ENCODE data around the gene CCL7.
A peak's percentile ranks its signal among the peaks of the same experiment; 100 is the strongest.

Gene CCL7

GRCh38 chr17:34246446-34246845, 23.6 kb upstream of the CCL7 start:
- FAIRE-seq = no peak
- DNase-seq (ENCODE audit: low spot score) = no peak

- DNase-seq (ENCODE audit: low spot score) (no peak), FAIRE-seq (no peak)
Observed at GRCh38 chr17:34246881-34247280, 23.1 kb upstream of the CCL7 start.

- FAIRE-seq = no peak
- no peak for DNase-seq (ENCODE audit: low spot score)
Observed at GRCh38 chr17:34248511-34249024, 21.5 kb upstream of the CCL7 start.

- no peak for FAIRE-seq
- no peak for DNase-seq (ENCODE audit: low spot score)
Observed at GRCh38 chr17:34249061-34249460, 21.0 kb upstream of the CCL7 start.

- DNase-seq (ENCODE audit: low spot score) = no peak
- FAIRE-seq = no peak
Observed at GRCh38 chr17:34249478-34249877, 20.5 kb upstream of the CCL7 start.

- DNase-seq (ENCODE audit: low spot score) = no peak
- FAIRE-seq = no peak
Observed at GRCh38 chr17:34251186-34251585, 18.8 kb upstream of the CCL7 start.

GRCh38 chr17:34252095-34252443, 18.0 kb upstream of the CCL7 start:
- no peak for DNase-seq (ENCODE audit: low spot score)
- no peak for FAIRE-seq

- peak; percentile 69 for DNase-seq (ENCODE audit: low spot score)
- FAIRE-seq = no peak
Observed at GRCh38 chr17:34252444-34253138, 17.4 kb upstream of the CCL7 start.

- DNase-seq (ENCODE audit: low spot score) = no peak
- FAIRE-seq = no peak
Observed at GRCh38 chr17:34253139-34253525, 16.9 kb upstream of the CCL7 start.

- FAIRE-seq (no peak), DNase-seq (ENCODE audit: low spot score) (no peak)
Observed at GRCh38 chr17:34254146-34254545, 15.9 kb upstream of the CCL7 start.

GRCh38 chr17:34254651-34255380, 15.2 kb upstream of the CCL7 start, which contains the start of gene CCL2:
CCL2 (plus strand) TSS chr17:34255285; CDS start chr17:34255350, 65 bp downstream.
- no peak for DNase-seq (ENCODE audit: low spot score)
- no peak for FAIRE-seq

GRCh38 chr17:34255381-34255732, 14.7 kb upstream of the CCL7 start:
- FAIRE-seq = no peak
- no peak for DNase-seq (ENCODE audit: low spot score)

- no peak for FAIRE-seq
Observed at GRCh38 chr17:34255841-34256240, 14.2 kb upstream of the CCL7 start.

GRCh38 chr17:34257299-34257985, 12.6 kb upstream of the CCL7 start:
- FAIRE-seq (no peak), DNase-seq (ENCODE audit: low spot score) (no peak)

More at GRCh38 chr17:34255841-34256240, 14.2 kb upstream of the CCL7 start:
- DNase-seq (ENCODE audit: low spot score) = no peak

- DNase-seq (ENCODE audit: low spot score) (no peak), FAIRE-seq (no peak)
Observed at GRCh38 chr17:34257986-34258326, 12.1 kb upstream of the CCL7 start.

GRCh38 chr17:34259146-34259545, 10.9 kb upstream of the CCL7 start:
- FAIRE-seq = no peak
- no peak for DNase-seq (ENCODE audit: low spot score)

GRCh38 chr17:34260861-34261260, 9.2 kb upstream of the CCL7 start:
- no peak for FAIRE-seq
- DNase-seq (ENCODE audit: low spot score) = no peak

- DNase-seq (ENCODE audit: low spot score) (no peak), FAIRE-seq (no peak)
Observed at GRCh38 chr17:34261568-34262337, 8.3 kb upstream of the CCL7 start.

- DNase-seq (ENCODE audit: low spot score) (no peak), FAIRE-seq (no peak)
Observed at GRCh38 chr17:34265711-34266110, 4.3 kb upstream of the CCL7 start.

- FAIRE-seq (no peak), DNase-seq (ENCODE audit: low spot score) (peak; percentile 28)
Observed at GRCh38 chr17:34275881-34276280, 5.9 kb downstream of the CCL7 start.

- DNase-seq (ENCODE audit: low spot score) (no peak), FAIRE-seq (no peak)
Observed at GRCh38 chr17:34276826-34277225, 6.8 kb downstream of the CCL7 start.

GRCh38 chr17:34283571-34283970, 13.6 kb downstream of the CCL7 start:
- DNase-seq (ENCODE audit: low spot score) = no peak
- FAIRE-seq = no peak

Data from urothelium cell line (cell line).